ENCODE results near the gene WNT11.

Gene WNT11

DNA sequence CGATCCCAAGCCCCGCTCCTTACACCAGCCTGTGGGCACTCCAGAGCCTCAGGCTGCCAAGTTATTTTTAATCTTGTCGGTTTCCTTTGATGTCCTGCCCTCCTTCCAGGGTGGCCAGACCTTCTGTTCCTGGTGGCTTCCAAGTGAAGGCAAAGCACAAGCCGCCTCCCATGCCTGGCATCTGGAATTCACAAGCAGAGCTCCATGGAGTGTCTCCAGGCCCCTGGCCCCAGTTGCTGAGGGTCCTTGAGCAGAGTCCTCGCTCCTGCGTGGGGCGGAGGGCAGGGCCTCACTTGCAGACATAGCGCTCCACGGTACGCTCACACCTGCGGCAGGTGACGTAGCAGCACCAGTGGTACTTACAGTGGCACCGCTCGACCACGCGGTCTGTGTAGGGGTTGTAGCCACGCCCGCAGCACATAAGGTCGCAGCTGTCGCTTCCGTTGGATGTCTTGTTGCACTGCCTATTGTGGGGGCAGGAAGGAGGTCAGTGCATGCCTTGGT is 19.5 kb downstream of the WNT11 start:
- ATAC-seq: no peak
- TF ChIP-seq ZFP3 (CRISPR knock-in tag; IDR thresholded peaks at IDR 0.05) (no peak), ZC3H10 (CRISPR knock-in tag; IDR thresholded peaks at IDR 0.05) (no peak), ZNF8 (CRISPR knock-in tag; IDR thresholded peaks at IDR 0.05) (no peak), SNAI2 (CRISPR knock-in tag; IDR thresholded peaks at IDR 0.05) (no peak), ARNTL (CRISPR knock-in tag; IDR thresholded peaks at IDR 0.05; ENCODE audit: borderline replicate concordance, low read depth) (no peak), ISL1 (CRISPR knock-in tag; IDR thresholded peaks at IDR 0.05) (no peak), BACH2 (CRISPR knock-in tag; IDR thresholded peaks at IDR 0.05; ENCODE audit: borderline replicate concordance) (no peak)
- TF ChIP-seq, protein P1, sequence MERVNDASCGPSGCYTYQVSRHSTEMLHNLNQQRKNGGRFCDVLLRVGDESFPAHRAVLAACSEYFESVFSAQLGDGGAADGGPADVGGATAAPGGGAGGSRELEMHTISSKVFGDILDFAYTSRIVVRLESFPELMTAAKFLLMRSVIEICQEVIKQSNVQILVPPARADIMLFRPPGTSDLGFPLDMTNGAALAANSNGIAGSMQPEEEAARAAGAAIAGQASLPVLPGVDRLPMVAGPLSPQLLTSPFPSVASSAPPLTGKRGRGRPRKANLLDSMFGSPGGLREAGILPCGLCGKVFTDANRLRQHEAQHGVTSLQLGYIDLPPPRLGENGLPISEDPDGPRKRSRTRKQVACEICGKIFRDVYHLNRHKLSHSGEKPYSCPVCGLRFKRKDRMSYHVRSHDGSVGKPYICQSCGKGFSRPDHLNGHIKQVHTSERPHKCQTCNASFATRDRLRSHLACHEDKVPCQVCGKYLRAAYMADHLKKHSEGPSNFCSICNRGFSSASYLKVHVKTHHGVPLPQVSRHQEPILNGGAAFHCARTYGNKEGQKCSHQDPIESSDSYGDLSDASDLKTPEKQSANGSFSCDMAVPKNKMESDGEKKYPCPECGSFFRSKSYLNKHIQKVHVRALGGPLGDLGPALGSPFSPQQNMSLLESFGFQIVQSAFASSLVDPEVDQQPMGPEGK (CRISPR knock-in tag; IDR thresholded peaks at IDR 0.05; ENCODE audit: borderline replicate concordance): no peak
- TF ChIP-seq, protein P2, sequence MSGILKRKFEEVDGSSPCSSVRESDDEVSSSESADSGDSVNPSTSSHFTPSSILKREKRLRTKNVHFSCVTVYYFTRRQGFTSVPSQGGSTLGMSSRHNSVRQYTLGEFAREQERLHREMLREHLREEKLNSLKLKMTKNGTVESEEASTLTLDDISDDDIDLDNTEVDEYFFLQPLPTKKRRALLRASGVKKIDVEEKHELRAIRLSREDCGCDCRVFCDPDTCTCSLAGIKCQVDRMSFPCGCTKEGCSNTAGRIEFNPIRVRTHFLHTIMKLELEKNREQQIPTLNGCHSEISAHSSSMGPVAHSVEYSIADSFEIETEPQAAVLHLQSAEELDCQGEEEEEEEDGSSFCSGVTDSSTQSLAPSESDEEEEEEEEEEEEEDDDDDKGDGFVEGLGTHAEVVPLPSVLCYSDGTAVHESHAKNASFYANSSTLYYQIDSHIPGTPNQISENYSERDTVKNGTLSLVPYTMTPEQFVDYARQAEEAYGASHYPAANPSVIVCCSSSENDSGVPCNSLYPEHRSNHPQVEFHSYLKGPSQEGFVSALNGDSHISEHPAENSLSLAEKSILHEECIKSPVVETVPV (CRISPR knock-in tag; IDR thresholded peaks at IDR 0.05): no peak

DNA sequence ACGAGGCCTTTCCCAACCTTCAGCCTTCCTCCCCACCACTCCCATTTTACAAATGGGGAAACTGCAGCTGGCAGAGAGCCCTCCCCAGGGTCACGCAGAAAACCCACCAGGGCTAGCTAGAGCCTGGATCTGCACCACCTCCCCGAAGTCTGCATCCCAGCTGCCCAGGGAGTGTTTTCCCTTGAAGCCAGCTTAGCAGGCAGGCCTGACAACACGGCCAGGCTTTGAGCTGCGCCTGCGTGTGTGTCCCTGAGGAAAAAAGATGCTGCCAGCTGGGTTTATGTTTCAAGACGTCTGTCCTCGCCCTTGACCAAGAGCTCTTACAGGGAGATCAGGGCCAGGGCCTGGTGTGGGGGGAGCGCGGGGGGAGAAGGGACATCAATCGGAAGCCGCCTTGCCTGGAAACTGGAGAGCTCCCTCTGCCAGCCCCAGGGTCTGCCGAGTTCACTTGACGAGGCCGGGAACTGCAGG is 20.3 kb downstream of the WNT11 start:
- no peak for TF ChIP-seq ZFP30 (CRISPR knock-in tag; IDR thresholded peaks at IDR 0.05)
- no peak for TF ChIP-seq ZNF8 (CRISPR knock-in tag; IDR thresholded peaks at IDR 0.05)
- no peak for ATAC-seq

DNA sequence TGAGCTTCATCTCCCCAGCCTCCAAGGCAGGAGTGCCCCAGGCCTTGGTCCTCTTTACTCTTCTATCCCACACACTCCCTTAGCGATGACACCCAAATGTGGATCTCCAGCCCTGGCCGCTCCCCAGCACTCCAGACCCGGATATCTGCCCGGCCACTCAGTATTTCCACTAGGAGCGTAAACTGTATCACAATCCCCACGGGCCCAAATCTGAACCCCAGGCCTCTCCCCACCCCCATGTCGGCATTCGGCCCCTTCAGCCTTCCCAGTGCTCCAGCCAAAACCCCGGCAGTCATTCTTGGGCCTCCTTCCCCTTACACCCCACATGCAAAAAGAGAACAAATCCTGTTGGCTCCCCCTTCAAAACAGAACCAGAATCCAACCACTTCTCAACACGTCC is 20.8 kb downstream of the WNT11 start:
- ATAC-seq: no peak
- TF ChIP-seq GLIS3 (CRISPR knock-in tag; IDR thresholded peaks at IDR 0.05) (no peak), ZFP3 (CRISPR knock-in tag; IDR thresholded peaks at IDR 0.05) (no peak)

DNA sequence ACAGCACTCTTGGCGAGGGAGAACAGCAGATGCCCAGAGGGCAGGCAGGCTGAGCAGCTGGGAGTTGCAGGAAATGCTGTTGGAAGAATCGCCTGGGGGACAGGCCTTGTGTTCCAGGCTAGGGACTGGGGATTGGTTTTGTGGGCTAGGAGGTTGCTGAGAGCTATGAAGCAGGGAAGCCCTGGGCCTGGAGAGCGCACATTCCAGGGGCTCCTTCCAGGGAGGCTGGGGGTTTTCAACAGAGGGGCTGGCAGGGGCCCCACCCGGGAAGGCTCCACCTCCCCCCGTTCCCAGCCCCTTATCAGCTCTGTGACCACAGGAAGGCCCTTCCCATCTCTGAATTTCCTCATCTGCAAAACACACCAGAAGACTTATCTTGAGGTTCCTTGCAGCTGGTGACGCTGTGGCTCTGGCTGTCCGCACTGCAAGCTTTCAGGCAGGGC is 21.7 kb downstream of the WNT11 start:
- no peak for TF ChIP-seq TCF4 (CRISPR knock-in tag; IDR thresholded peaks at IDR 0.05; ENCODE audit: borderline replicate concordance)
- TF ChIP-seq ESRRG (CRISPR knock-in tag; IDR thresholded peaks at IDR 0.05): no peak
- no peak for TF ChIP-seq ISL1 (CRISPR knock-in tag; IDR thresholded peaks at IDR 0.05)
- no peak for TF ChIP-seq ZFP3 (CRISPR knock-in tag; IDR thresholded peaks at IDR 0.05)
- no peak for TF ChIP-seq RARB (CRISPR knock-in tag; IDR thresholded peaks at IDR 0.05)
- TF ChIP-seq, protein P3, sequence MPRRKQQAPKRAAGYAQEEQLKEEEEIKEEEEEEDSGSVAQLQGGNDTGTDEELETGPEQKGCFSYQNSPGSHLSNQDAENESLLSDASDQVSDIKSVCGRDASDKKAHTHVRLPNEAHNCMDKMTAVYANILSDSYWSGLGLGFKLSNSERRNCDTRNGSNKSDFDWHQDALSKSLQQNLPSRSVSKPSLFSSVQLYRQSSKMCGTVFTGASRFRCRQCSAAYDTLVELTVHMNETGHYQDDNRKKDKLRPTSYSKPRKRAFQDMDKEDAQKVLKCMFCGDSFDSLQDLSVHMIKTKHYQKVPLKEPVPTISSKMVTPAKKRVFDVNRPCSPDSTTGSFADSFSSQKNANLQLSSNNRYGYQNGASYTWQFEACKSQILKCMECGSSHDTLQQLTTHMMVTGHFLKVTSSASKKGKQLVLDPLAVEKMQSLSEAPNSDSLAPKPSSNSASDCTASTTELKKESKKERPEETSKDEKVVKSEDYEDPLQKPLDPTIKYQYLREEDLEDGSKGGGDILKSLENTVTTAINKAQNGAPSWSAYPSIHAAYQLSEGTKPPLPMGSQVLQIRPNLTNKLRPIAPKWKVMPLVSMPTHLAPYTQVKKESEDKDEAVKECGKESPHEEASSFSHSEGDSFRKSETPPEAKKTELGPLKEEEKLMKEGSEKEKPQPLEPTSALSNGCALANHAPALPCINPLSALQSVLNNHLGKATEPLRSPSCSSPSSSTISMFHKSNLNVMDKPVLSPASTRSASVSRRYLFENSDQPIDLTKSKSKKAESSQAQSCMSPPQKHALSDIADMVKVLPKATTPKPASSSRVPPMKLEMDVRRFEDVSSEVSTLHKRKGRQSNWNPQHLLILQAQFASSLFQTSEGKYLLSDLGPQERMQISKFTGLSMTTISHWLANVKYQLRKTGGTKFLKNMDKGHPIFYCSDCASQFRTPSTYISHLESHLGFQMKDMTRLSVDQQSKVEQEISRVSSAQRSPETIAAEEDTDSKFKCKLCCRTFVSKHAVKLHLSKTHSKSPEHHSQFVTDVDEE (CRISPR knock-in tag; IDR thresholded peaks at IDR 0.05): no peak
- no peak for TF ChIP-seq OSR1 (CRISPR knock-in tag; IDR thresholded peaks at IDR 0.05)
- no peak for TF ChIP-seq CSDC2 (CRISPR knock-in tag; IDR thresholded peaks at IDR 0.05)
- no peak for TF ChIP-seq ARNTL (CRISPR knock-in tag; IDR thresholded peaks at IDR 0.05; ENCODE audit: borderline replicate concordance, low read depth)
- no peak for TF ChIP-seq ZNF70 (CRISPR knock-in tag; IDR thresholded peaks at IDR 0.05)
- ATAC-seq: no peak; the same call in 2 of the 3 replicates

DNA sequence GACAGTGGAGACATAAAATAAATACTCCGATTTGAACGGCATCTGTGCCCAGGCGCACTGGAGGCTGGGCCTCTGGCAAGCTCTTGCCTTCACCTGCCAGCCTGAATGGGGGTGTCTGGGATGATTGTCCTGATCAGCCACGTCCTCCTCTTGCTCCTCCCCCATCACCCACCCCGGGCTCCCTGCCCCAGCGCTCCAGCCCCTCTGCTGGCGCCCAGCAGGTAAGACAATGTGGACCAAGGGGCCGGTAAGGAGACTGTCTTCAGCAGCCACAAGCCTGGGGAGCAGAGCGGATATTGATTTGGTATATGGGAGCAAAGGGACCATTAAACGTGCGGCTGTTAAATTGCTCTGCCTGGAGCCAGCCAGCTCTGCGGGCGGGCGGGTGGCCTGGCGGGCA is 24.9 kb downstream of the WNT11 start:
- ATAC-seq: no peak
- TF ChIP-seq, protein P4, sequence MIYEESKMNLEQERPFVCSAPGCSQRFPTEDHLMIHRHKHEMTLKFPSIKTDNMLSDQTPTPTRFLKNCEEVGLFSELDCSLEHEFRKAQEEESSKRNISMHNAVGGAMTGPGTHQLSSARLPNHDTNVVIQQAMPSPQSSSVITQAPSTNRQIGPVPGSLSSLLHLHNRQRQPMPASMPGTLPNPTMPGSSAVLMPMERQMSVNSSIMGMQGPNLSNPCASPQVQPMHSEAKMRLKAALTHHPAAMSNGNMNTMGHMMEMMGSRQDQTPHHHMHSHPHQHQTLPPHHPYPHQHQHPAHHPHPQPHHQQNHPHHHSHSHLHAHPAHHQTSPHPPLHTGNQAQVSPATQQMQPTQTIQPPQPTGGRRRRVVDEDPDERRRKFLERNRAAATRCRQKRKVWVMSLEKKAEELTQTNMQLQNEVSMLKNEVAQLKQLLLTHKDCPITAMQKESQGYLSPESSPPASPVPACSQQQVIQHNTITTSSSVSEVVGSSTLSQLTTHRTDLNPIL (CRISPR knock-in tag; IDR thresholded peaks at IDR 0.05; ENCODE audit: low read depth): no peak
- TF ChIP-seq PPARA (CRISPR knock-in tag; IDR thresholded peaks at IDR 0.05; ENCODE audit: borderline replicate concordance) (no peak), CSDC2 (CRISPR knock-in tag; IDR thresholded peaks at IDR 0.05) (no peak), ZNF8 (CRISPR knock-in tag; IDR thresholded peaks at IDR 0.05) (no peak), ZNF70 (CRISPR knock-in tag; IDR thresholded peaks at IDR 0.05) (no peak), ZFP30 (CRISPR knock-in tag; IDR thresholded peaks at IDR 0.05) (no peak), ZC3H10 (CRISPR knock-in tag; IDR thresholded peaks at IDR 0.05) (no peak), GLIS3 (CRISPR knock-in tag; IDR thresholded peaks at IDR 0.05) (no peak), ISL1 (CRISPR knock-in tag; IDR thresholded peaks at IDR 0.05) (no peak), ZNF565 (CRISPR knock-in tag; conservative IDR thresholded peaks at IDR 0.05; ENCODE audit: low read depth) (no peak), TOX (CRISPR knock-in tag; IDR thresholded peaks at IDR 0.05; ENCODE audit: borderline replicate concordance) (no peak)
- TF ChIP-seq, protein P3 (CRISPR knock-in tag; IDR thresholded peaks at IDR 0.05): no peak
- TF ChIP-seq, protein P2 (CRISPR knock-in tag; IDR thresholded peaks at IDR 0.05): no peak

Data from SK-N-SH treated with all-trans-retinoic acid at 6 μM for 48 hours (cell line).